ENCODE results near the gene CRISP2. TPM values are rescaled to one million over a fixed set of nuclear protein-coding genes. Genes with fewer than 3 reads are reported as not detected.

Gene CRISP2
- total RNA-seq, 4 donors from 2014 or later = not detected

DNA sequence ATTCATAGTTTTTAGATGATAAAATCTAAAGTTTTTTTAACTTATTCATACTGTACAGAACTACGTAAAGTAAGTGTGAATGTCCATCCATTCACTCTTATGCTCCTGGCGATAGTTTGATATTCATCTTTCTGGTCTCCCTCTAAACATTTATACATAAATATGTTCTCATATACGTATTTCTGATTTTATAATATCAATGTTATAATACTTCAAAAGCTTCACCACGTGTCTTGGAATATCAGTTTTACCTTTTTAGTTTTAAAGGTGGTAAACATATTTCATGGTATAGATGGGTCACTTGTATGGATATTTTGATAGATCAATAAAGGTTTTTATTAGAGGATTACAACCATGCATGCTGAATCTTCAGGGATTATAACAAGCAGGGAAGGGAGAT lies 66.4 kb downstream of the CRISP2 start:
- H3K36me3 ChIP-seq = no peaks in the 10 kb centered on the region
- no peaks in the 10 kb centered on the region for H3K9me3 ChIP-seq
- WGBS = 78% methylated on average over 4 of the region's 4 CpGs
- H3K27ac ChIP-seq (replicated peaks in 1 of 4) = no peak overlapping the region
- intact Hi-C loops (cut with DNase I) = no loop called here
- no peaks in the 10 kb centered on the region for H3K4me1 ChIP-seq
- DNase-seq (ENCODE audit: extremely low spot score) = no peak
- H3K4me3 ChIP-seq = no peak overlapping the region
- no peaks in the 10 kb centered on the region for H3K27me3 ChIP-seq
- TF ChIP-seq EP300 (IDR thresholded peaks at IDR 0.05) (no peak), POLR2A (IDR thresholded peaks at IDR 0.05; ENCODE audit: low read depth) (no peak), POLR2AphosphoS5 (IDR thresholded peaks at IDR 0.05) (no peak)
- TF ChIP-seq, protein P1, sequence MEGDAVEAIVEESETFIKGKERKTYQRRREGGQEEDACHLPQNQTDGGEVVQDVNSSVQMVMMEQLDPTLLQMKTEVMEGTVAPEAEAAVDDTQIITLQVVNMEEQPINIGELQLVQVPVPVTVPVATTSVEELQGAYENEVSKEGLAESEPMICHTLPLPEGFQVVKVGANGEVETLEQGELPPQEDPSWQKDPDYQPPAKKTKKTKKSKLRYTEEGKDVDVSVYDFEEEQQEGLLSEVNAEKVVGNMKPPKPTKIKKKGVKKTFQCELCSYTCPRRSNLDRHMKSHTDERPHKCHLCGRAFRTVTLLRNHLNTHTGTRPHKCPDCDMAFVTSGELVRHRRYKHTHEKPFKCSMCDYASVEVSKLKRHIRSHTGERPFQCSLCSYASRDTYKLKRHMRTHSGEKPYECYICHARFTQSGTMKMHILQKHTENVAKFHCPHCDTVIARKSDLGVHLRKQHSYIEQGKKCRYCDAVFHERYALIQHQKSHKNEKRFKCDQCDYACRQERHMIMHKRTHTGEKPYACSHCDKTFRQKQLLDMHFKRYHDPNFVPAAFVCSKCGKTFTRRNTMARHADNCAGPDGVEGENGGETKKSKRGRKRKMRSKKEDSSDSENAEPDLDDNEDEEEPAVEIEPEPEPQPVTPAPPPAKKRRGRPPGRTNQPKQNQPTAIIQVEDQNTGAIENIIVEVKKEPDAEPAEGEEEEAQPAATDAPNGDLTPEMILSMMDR (IDR thresholded peaks at IDR 0.05) = no peak

DNA sequence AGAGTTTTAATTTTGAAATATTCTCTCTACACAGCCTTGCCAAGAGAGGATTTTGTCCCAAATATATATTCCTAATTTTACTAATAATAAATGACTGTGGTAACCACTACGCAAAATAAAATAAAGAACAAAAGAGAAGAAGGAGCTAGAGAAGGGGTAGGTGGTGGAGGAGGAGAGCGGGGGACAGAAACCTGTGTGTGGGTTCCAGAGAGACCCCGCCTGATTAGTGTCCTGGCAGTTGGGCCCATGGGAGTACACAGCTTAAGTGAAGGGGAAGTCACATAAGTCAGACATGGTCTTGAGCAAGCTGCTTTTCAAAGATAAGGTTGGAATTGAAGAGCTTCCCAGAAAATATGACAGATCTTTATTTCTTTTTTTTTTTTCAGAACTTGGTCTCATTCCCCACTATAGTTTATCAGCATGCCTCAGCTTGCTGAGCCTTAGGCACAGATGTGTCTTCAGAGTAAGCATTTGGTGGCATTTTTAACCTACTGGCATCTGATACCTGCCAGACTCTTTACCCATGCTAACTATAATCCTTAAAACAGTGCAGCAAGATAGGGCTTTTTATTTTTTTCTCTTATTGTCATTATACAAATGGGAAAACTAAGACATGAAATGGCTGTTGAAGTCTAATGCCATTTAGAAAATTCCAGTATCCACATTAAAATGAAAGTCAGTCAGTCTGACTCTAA lies 67.1 kb downstream of the CRISP2 start:
- Histone ChIP-seq H3K4me3 (no peak overlapping the region), H3K27ac (replicated peaks in 1 of 4) (no peak overlapping the region), H3K27me3 (no peaks in the 10 kb centered on the region), H3K36me3 (no peaks in the 10 kb centered on the region), H3K4me1 (no peaks in the 10 kb centered on the region), H3K9me3 (no peaks in the 10 kb centered on the region)
- TF ChIP-seq EP300 (IDR thresholded peaks at IDR 0.05) = no peak
- TF ChIP-seq POLR2AphosphoS5 (IDR thresholded peaks at IDR 0.05) = no peak
- no peak for TF ChIP-seq POLR2A (IDR thresholded peaks at IDR 0.05; ENCODE audit: low read depth)
- TF ChIP-seq, protein P1 (IDR thresholded peaks at IDR 0.05) = no peak
- no peak for DNase-seq (ENCODE audit: extremely low spot score)
- 77% methylated on average over 3 of the region's 3 CpGs for WGBS
- intact Hi-C loops (cut with DNase I) = no loop called here

DNA sequence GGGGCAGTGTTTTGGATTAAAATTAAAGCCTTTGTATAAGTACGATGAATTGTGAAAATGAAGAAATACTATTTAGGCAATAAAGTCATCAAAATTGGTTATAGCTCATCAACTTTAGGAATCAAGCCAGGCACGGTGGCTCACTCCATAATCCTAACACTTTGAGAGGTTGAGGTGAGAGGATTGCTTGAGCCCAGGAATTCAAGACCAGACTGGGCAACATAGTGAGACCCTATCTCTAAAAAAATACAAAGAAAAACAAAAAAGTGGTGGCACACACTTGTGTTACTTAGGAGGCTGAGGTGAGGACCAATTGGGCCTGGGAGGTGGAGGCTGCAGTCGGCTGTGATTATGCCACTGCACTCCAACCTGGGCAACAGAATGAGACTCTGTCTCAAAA lies 68.2 kb downstream of the CRISP2 start:
- H3K4me1 ChIP-seq = no peaks in the 10 kb centered on the region
- no peaks in the 10 kb centered on the region for H3K36me3 ChIP-seq
- 69% methylated on average over 3 of the region's 3 CpGs for WGBS
- intact Hi-C loops (cut with DNase I) = no loop called here
- H3K9me3 ChIP-seq = no peaks in the 10 kb centered on the region
- no peak for DNase-seq (ENCODE audit: extremely low spot score)
- TF ChIP-seq, protein P1 (IDR thresholded peaks at IDR 0.05) = no peak
- TF ChIP-seq EP300 (IDR thresholded peaks at IDR 0.05) = no peak
- no peak for TF ChIP-seq POLR2A (IDR thresholded peaks at IDR 0.05; ENCODE audit: low read depth)
- no peak for TF ChIP-seq POLR2AphosphoS5 (IDR thresholded peaks at IDR 0.05)
- peaks cover 0 to 6% (median 0%) of the 10 kb centered on the region in 4 donors for H3K27me3 ChIP-seq
- no peak overlapping the region for H3K27ac ChIP-seq (replicated peaks in 1 of 4)
- H3K4me3 ChIP-seq = no peak overlapping the region

Other genes starting within 250 kb of the CRISP2 start
- gene GLYATL3, start 213.6 kb downstream of the CRISP2 start, total RNA-seq = not detected
- 1 to 10 TPM; 1.2 to 2.5 (median 1.9) TPM for gene C6orf141, start 162.9 kb downstream of the CRISP2 start, total RNA-seq
- gene RHAG, start 76.7 kb downstream of the CRISP2 start, total RNA-seq = 1 to 10 TPM in 1 of 4 donors, under 1 TPM in 2, not detected in 1; 0.42 to 1.4 (median 0.99) TPM
- 1 to 10 TPM in 1 of 4 donors, under 1 TPM in 1, not detected in 2; 0.33 to 1.2 TPM for gene CRISP3, start 30.8 kb upstream of the CRISP2 start, total RNA-seq
- not detected for gene PGK2, start 73.7 kb upstream of the CRISP2 start, total RNA-seq
- gene CRISP1, start 153.0 kb upstream of the CRISP2 start, total RNA-seq = not detected